HL-60 (cell line): ENCODE results near the gene ANKRD40.

Experiments
- CTCF ChIP-seq: IDR thresholded peaks from one replicate; pipeline ENCODE4 v1.5.1; 2011; ENCODE audit warnings: low read length, control low read depth, inconsistent platforms; ENCODE audit not compliant: insufficient read depth
- GABPA ChIP-seq: IDR thresholded peaks from 2 replicates; pipeline ENCODE4 v1.6.1; 2012; ENCODE audit warnings: low read depth
- POLR2AphosphoS5 ChIP-seq: IDR thresholded peaks from 2 replicates; pipeline ENCODE4 v1.6.1; 2012; ENCODE audit warnings: low read depth
- REST ChIP-seq: IDR thresholded peaks from 2 replicates; pipeline ENCODE4 v1.6.1; 2012; ENCODE audit warnings: low read depth; ENCODE audit not compliant: insufficient replicate concordance
- SPI1 ChIP-seq: IDR thresholded peaks from 2 replicates; pipeline ENCODE4 v1.6.1; 2012; ENCODE audit warnings: low read depth, mild to moderate bottlenecking, borderline replicate concordance

GRCh38 chr17:50672831-50673551 is 34.7 kb downstream of the ANKRD40 start:
- TF ChIP-seq POLR2AphosphoS5 (no peak), CTCF (no peak), REST (no peak), GABPA (no peak), SPI1 (no peak)
